H1 (cell line): ENCODE results near the gene DTD1. TPM values are rescaled to one million over a fixed set of nuclear protein-coding genes. Genes with fewer than 3 reads are reported as not detected.

Source experiments
- CTCF ChIA-PET: fragments of 300-600 bp; sonication (Branson Sonifier 250); formaldehyde crosslinking; loops from one replicate; lab custom pipeline; 2021; ENCODE audit not compliant: partially characterized antibody; lab: Charles Lee
- POLR2A ChIA-PET: fragments of 300-600 bp; sonication (Branson Sonifier 250); formaldehyde crosslinking; loops from one replicate; lab custom pipeline; 2021; ENCODE audit warnings: inconsistent platforms; ENCODE audit not compliant: partially characterized antibody; lab: Charles Lee
- DNase-seq, 2 experiments: peaks; one replicate each; pipeline versions ENCODE4 v3.0.0 to v3.0.0-alpha.2; 2010 to 2022; ENCODE audit warnings: low spot score in 2 of 2, low read depth in 1 of 2, mixed read lengths in 1 of 2
- FAIRE-seq: peaks from 2 replicates; lab custom pipeline; 2011; peaks lifted over from hg19 to GRCh38; lab: Jason Lieb, UNC
- H2AFZ ChIP-seq: 2 replicates; pipeline ENCODE4 v1.8.1; 2012; ENCODE audit warnings: low read length, inconsistent platforms
- H2AK5ac ChIP-seq: 2 replicates; pipeline ENCODE4 v1.6.1; 2013; ENCODE audit warnings: low read depth, low read length
- H2BK120ac ChIP-seq: replicated peaks from 2 replicates; pipeline ENCODE3; 2013; ENCODE audit warnings: low read depth, low read length, inconsistent platforms
- H2BK12ac ChIP-seq: 2 replicates; pipeline ENCODE4 v1.6.1; 2013; ENCODE audit warnings: low read depth, low read length
- H2BK15ac ChIP-seq: 2 replicates; pipeline ENCODE4 v1.6.1; 2013; ENCODE audit warnings: low read length
- H2BK20ac ChIP-seq: 2 replicates; pipeline ENCODE4 v1.6.1; 2013; ENCODE audit warnings: low read length
- H2BK5ac ChIP-seq: 2 replicates; pipeline ENCODE4 v1.6.1; 2013; ENCODE audit warnings: low read depth, low read length
- H3K14ac ChIP-seq: 2 replicates; pipeline ENCODE4 v1.6.1; 2013; ENCODE audit warnings: inconsistent platforms; ENCODE audit not compliant: insufficient read length
- H3K18ac ChIP-seq: 2 replicates; pipeline ENCODE4 v1.6.1; 2013; ENCODE audit warnings: low read length; ENCODE audit errors: extremely low read depth
- H3K23ac ChIP-seq: 2 replicates; pipeline ENCODE4 v1.6.1; 2013; ENCODE audit warnings: inconsistent platforms; ENCODE audit not compliant: insufficient read length
- H3K23me2 ChIP-seq: 2 replicates; pipeline ENCODE4 v1.6.1; 2013; ENCODE audit warnings: low read depth, low read length
- H3K27ac ChIP-seq: 2 replicates; pipeline ENCODE4 v1.6.1; 2011; ENCODE audit warnings: low read depth, low read length, inconsistent platforms
- H3K27me3 ChIP-seq, 4 experiments: replicated peaks in 1 of 4; 1 replicate in 1 of 4; 2 replicates in 3 of 4; pipeline versions ENCODE4 v1.6.1 to v1.8.1; 2011 to 2013; ENCODE audit warnings: low read length in 3 of 4, mild to moderate bottlenecking in 3 of 4, inconsistent platforms in 2 of 4, mixed read lengths in 2 of 4, moderate library complexity in 1 of 4; ENCODE audit not compliant: control insufficient read depth in 3 of 4, insufficient read depth in 3 of 4; ENCODE audit errors: extremely low read depth in 1 of 4
- H3K36me3 ChIP-seq, 4 experiments: 2 replicates each; pipeline versions ENCODE4 v1.6.1 to v1.8.1; 2011 to 2013; ENCODE audit warnings: mild to moderate bottlenecking in 4 of 4, low read length in 3 of 4, moderate library complexity in 2 of 4, control low read depth in 1 of 4, inconsistent platforms in 1 of 4; ENCODE audit not compliant: insufficient read depth in 4 of 4, control insufficient read depth in 2 of 4
- H3K4ac ChIP-seq: replicated peaks from 2 replicates; pipeline ENCODE3; 2013; ENCODE audit warnings: low read length, low read depth, mixed read lengths, inconsistent platforms; ENCODE audit not compliant: insufficient read length
- H3K4me1 ChIP-seq, 4 experiments: replicated peaks in 1 of 4; 1 replicate in 1 of 4; 2 replicates in 3 of 4; pipeline versions ENCODE4 v1.6.1 to v1.8.1; 2011 to 2013; ENCODE audit warnings: low read length in 3 of 4, inconsistent platforms in 2 of 4, mixed read lengths in 1 of 4; ENCODE audit not compliant: insufficient read depth in 4 of 4, control insufficient read depth in 3 of 4
- H3K4me2 ChIP-seq, 2 experiments: 2 replicates each; pipeline versions ENCODE4 v1.6.1 to v1.8.1; 2011 to 2013; ENCODE audit warnings: low read depth in 2 of 2, low read length in 2 of 2, control low read depth in 1 of 2, inconsistent platforms in 1 of 2, mild to moderate bottlenecking in 1 of 2; ENCODE audit not compliant: insufficient read depth in 1 of 2
- H3K4me3 ChIP-seq, 4 experiments: fragments of 200-600, 300-600 bp in 1 of 4; sonication (generic), shearing (Covaris generic), sonication (Bioruptor Twin) in 1 of 4; 2 replicates each; pipeline versions ENCODE4 v1.5.1 to v1.8.1; 2011 to 2016; ENCODE audit warnings: low read length in 4 of 4, low read depth in 3 of 4, control low read depth in 2 of 4, inconsistent platforms in 2 of 4, mild to moderate bottlenecking in 2 of 4, mixed read lengths in 1 of 4, moderate library complexity in 1 of 4; ENCODE audit not compliant: insufficient read depth in 2 of 4; ENCODE audit errors: extremely low read depth in 1 of 4
- H3K56ac ChIP-seq: replicated peaks from 2 replicates; pipeline ENCODE3; 2013; ENCODE audit warnings: low read depth, mild to moderate bottlenecking, mixed read lengths, low read length, inconsistent platforms; ENCODE audit not compliant: insufficient read length
- H3K79me1 ChIP-seq: 2 replicates; pipeline ENCODE4 v1.6.1; 2013; ENCODE audit warnings: low read depth, low read length, control low read depth
- H3K79me2 ChIP-seq, 2 experiments: 2 replicates each; pipeline versions ENCODE4 v1.6.1 to v1.8.1; 2012 to 2013; ENCODE audit warnings: low read length in 2 of 2, mild to moderate bottlenecking in 2 of 2, inconsistent platforms in 1 of 2; ENCODE audit not compliant: insufficient read depth in 2 of 2, control insufficient read depth in 1 of 2
- H3K9ac ChIP-seq, 4 experiments: replicated peaks in 1 of 4; 1 replicate in 1 of 4; 2 replicates in 3 of 4; pipeline versions ENCODE4 v1.6.1 to v1.8.1; 2011 to 2013; ENCODE audit warnings: low read depth in 3 of 4, low read length in 3 of 4, control low read depth in 2 of 4, mild to moderate bottlenecking in 2 of 4, moderate library complexity in 2 of 4, inconsistent platforms in 1 of 4; ENCODE audit errors: extremely low read depth in 1 of 4
- H3K9me3 ChIP-seq, 2 experiments: 2 replicates each; pipeline versions ENCODE4 v1.6.1 to v1.8.1; 2012 to 2013; ENCODE audit warnings: mild to moderate bottlenecking in 2 of 2, moderate library complexity in 2 of 2, control low read depth in 1 of 2, inconsistent platforms in 1 of 2, low read depth in 1 of 2, low read length in 1 of 2, mixed read lengths in 1 of 2; ENCODE audit not compliant: insufficient read depth in 2 of 2
- H4K20me1 ChIP-seq, 2 experiments: replicated peaks in 1 of 2; 2 replicates each; pipeline versions ENCODE3 to v1.8.1; 2011 to 2013; ENCODE audit warnings: inconsistent platforms in 2 of 2, low read length in 2 of 2, mild to moderate bottlenecking in 1 of 2; ENCODE audit not compliant: insufficient read depth in 2 of 2, control insufficient read depth in 1 of 2
- H4K5ac ChIP-seq: 2 replicates; pipeline ENCODE4 v1.6.1; 2013; ENCODE audit warnings: low read length, low read depth, mixed read lengths, inconsistent platforms; ENCODE audit not compliant: insufficient read length
- H4K8ac ChIP-seq: 2 replicates; pipeline ENCODE4 v1.8.0; 2013; ENCODE audit warnings: mild to moderate bottlenecking, moderate library complexity, low read length, inconsistent platforms; ENCODE audit not compliant: insufficient read depth; ENCODE audit errors: extremely low read depth
- H4K91ac ChIP-seq: replicated peaks from 2 replicates; pipeline ENCODE3; 2013; ENCODE audit warnings: low read length, mixed read lengths, inconsistent platforms; ENCODE audit not compliant: insufficient read length
- CBX8 ChIP-seq: fragments of 300-800, 300-1000 bp; sonication (generic); IDR thresholded peaks from 2 replicates; pipeline ENCODE4 v1.7.1; 2016; ENCODE audit warnings: low read depth, low read length, borderline replicate concordance
- CTBP2 ChIP-seq: IDR thresholded peaks from 2 replicates; pipeline ENCODE4 v1.7.0; 2011; ENCODE audit warnings: borderline replicate concordance, mild to moderate bottlenecking, moderate library complexity, mixed read lengths, low read length; ENCODE audit not compliant: insufficient read depth, insufficient read length
- CTCF ChIP-seq, 3 experiments: IDR thresholded peaks; 1 replicate in 2 of 3; 2 replicates in 1 of 3; pipeline versions ENCODE4 v1.5.1 to v1.6.1; 2011; ENCODE audit warnings: low read length in 3 of 3, mild to moderate bottlenecking in 3 of 3, inconsistent platforms in 2 of 3, low read depth in 1 of 3, moderate library complexity in 1 of 3; ENCODE audit not compliant: insufficient read depth in 1 of 3; ENCODE audit errors: control extremely low read depth in 1 of 3
- KDM5A ChIP-seq: fragments of 200-600 bp; IDR thresholded peaks from 2 replicates; pipeline ENCODE4 v1.7.1; 2012; ENCODE audit warnings: mild to moderate bottlenecking, low read length, inconsistent platforms, mixed read lengths
- MAX ChIP-seq: IDR thresholded peaks from 2 replicates; pipeline ENCODE4 v1.6.1; 2012; ENCODE audit warnings: inconsistent platforms
- POLR2A ChIP-seq, 2 experiments: IDR thresholded peaks; 1 replicate in 1 of 2; 2 replicates in 1 of 2; pipeline ENCODE4 v1.6.1; 2011; ENCODE audit warnings: low read depth in 2 of 2, low read length in 2 of 2, mild to moderate bottlenecking in 2 of 2; ENCODE audit errors: control extremely low read depth in 1 of 2
- RXRA ChIP-seq: IDR thresholded peaks from 2 replicates; pipeline ENCODE4 v1.6.1; 2011; ENCODE audit warnings: low read depth, mild to moderate bottlenecking, low read length, moderate library complexity; ENCODE audit not compliant: insufficient read depth
- SIN3A ChIP-seq, 2 experiments: IDR thresholded peaks in 1 of 2; conservative IDR thresholded peaks in 1 of 2; 2 replicates each; pipeline ENCODE4 v1.6.1; 2011 to 2012; ENCODE audit warnings: low read length in 2 of 2, improper control_type of control experiment in 1 of 2, low read depth in 1 of 2, mild to moderate bottlenecking in 1 of 2
- SIX5 ChIP-seq: IDR thresholded peaks from 2 replicates; pipeline ENCODE4 v1.6.1; 2011; ENCODE audit warnings: mild to moderate bottlenecking, low read depth, low read length
- YY1 ChIP-seq: IDR thresholded peaks from 2 replicates; pipeline ENCODE4 v1.6.1; 2011; ENCODE audit warnings: low read depth, mild to moderate bottlenecking, low read length
- ZNF274 ChIP-seq: IDR thresholded peaks from 2 replicates; pipeline ENCODE4 v1.7.0; 2012; ENCODE audit warnings: low read length, borderline replicate concordance; ENCODE audit errors: extremely low read depth
- WGBS, 2 experiments: shearing (Covaris generic) in 1 of 2; methylation state at CpG; one replicate each; pipeline versions ENCODE4 v1.1.6 to v1.1.7; 2013 to 2015; ENCODE audit warnings: low lambda C conversion rate in 2 of 2, mixed read lengths in 2 of 2, inconsistent platforms in 1 of 2, low coverage in 1 of 2, missing lambda C conversion rate in 1 of 2; ENCODE audit not compliant: insufficient replicate concordance in 2 of 2, insufficient coverage in 1 of 2, insufficient read length in 1 of 2; ENCODE audit errors: extremely low coverage in 1 of 2, missing lambda C conversion rate in 1 of 2; 5-methylcytosine and 5-hydroxymethylcytosine counted together
- polyA plus RNA-seq, 7 experiments: library from polyadenylated mRNA; depleted of rRNA in 3 of 7; stranded (reverse) in 5 of 7; unstranded in 2 of 7; fragments of >200 nt in 5 of 7; fragments of 200-250 nt in 2 of 7; gene quantifications; 1 replicate in 5 of 7; 2 replicates in 1 of 7; 4 replicates in 1 of 7; pipeline versions ENCODE4 v1.2.1 to v1.2.3, GENCODE V29; 2011 to 2013; ENCODE audit warnings: missing spikeins in 2 of 7, mixed read lengths in 2 of 7
- total RNA-seq: library from RNA; stranded (reverse); fragmentation: NEBNext Ultra II Directional; extraction: Animal tissue kit (Norgen Biotek cat#: 25700); gene quantifications from 2 replicates; pipeline ENCODE4 v1.2.1, GENCODE V29; 2021

Gene DTD1
- total and polyA plus RNA-seq, 2 of the 8 experiments (the other 6 are each of a cell fraction or from before 2014, with no cell fraction given) = 49.7 to 66.6 TPM

GRCh38 chr20:18633411-18633810, 45.6 kb downstream of the DTD1 start:
- Histone ChIP-seq H2BK20ac (no peak overlapping the region), H2BK120ac (no peak overlapping the region), H3K79me1 (no peaks in the 10 kb centered on the region; the same call in 1 of the 2 replicates), H2AK5ac (no peak overlapping the region), H3K9ac (no peak overlapping the region), H3K4me3 (no peak overlapping the region), H3K14ac (no peak overlapping the region), H3K27ac (no peak overlapping the region), H3K4me1 (no peaks in the 10 kb centered on the region; a peak in 1 of 7 replicates), H3K23me2 (peaks cover 1% of the 10 kb centered on the region; the same call in 1 of the 2 replicates), H4K8ac (no peak overlapping the region), H4K20me1 (peaks cover 0 to 2% of the 10 kb centered on the region in 2 experiments), H2BK12ac (no peak overlapping the region), H3K4ac (no peak overlapping the region), H3K27me3 (no peaks in the 10 kb centered on the region), H3K18ac (no peak overlapping the region), H2BK5ac (no peak overlapping the region), H2AFZ (no peak overlapping the region), H3K4me2 (no peak overlapping the region), H3K56ac (no peak overlapping the region), H3K23ac (no peak overlapping the region), H2BK15ac (no peak overlapping the region), H3K79me2 (no peaks in the 10 kb centered on the region), H3K9me3 (no peaks in the 10 kb centered on the region), H3K36me3 (no peaks in the 10 kb centered on the region), H4K5ac (no peak overlapping the region), H4K91ac (no peak overlapping the region)
- WGBS, 2 experiments = 87% methylated on average over 2 of the region's 2 CpGs; no CpG with 5 or more reads in 1 of the 2 experiments
- ChIA-PET POLR2A (no interaction called here), CTCF (interaction anchor here (0.6 to 4.6 kb wide), 22 partner anchors 8 to 1184 kb away, joined by 3 to 37 read pairs (median 3); no protein-coding TSS in a partner anchor)
- no peak for DNase-seq
- no peak for FAIRE-seq
- TF ChIP-seq CTBP2 (no peak), POLR2A (IDR thresholded peaks at IDR 0.05; ENCODE audit: control extremely low read depth in 1 of 2, low read depth in 2 of 2, low read length in 2 of 2) (no peak), SIN3A (conservative IDR thresholded peaks at IDR 0.05 in 1 of 2, IDR thresholded peaks at IDR 0.05 in 1 of 2; ENCODE audit: low read depth in 1 of 2, low read length in 2 of 2) (no peak), MAX (no peak), SIX5 (no peak), RXRA (no peak), YY1 (no peak), ZNF274 (no peak), CBX8 (no peak), CTCF (IDR thresholded peaks at IDR 0.05; ENCODE audit: control extremely low read depth in 1 of 3, insufficient read depth in 1 of 3, low read depth in 1 of 3, low read length in 3 of 3) (no peak), KDM5A (no peak)
